Activated T-helper 17 cell treated with anti-CD3 and anti-CD28 coated beads, Interleukin-2, amount 50 U/mL, for 72 hours (primary cell): ENCODE results near the gene RCOR1. TPM values are rescaled to one million over a fixed set of nuclear protein-coding genes. Genes with fewer than 3 reads are reported as not detected.
"Not testable (repeated sequence)": the region's sequence is repeated elsewhere in the genome, so short reads cannot be mapped to it uniquely, and the experiment has no call there.

Source experiments
- ATAC-seq: fragments of 150-1000 bp; cut with Tn5 transposase; replicated peaks from 2 replicates; pipeline ENCODE4 v1.10.0; 2021; ENCODE audit warnings: mild to moderate bottlenecking, moderate library complexity
- H3K27ac Mint-ChIP-seq: one replicate; pipeline ENCODE4 v1.8.0; 2022; ENCODE audit warnings: mixed read lengths
- H3K27me3 Mint-ChIP-seq: one replicate; pipeline ENCODE4 v1.8.0; 2022; ENCODE audit warnings: mixed read lengths
- H3K36me3 Mint-ChIP-seq: one replicate; pipeline ENCODE4 v1.8.0; 2022; ENCODE audit warnings: low read depth, mild to moderate bottlenecking, mixed read lengths
- H3K4me1 Mint-ChIP-seq: one replicate; pipeline ENCODE4 v1.8.0; 2022; ENCODE audit warnings: mixed read lengths
- H3K4me3 Mint-ChIP-seq: one replicate; pipeline ENCODE4 v1.8.0; 2022; ENCODE audit warnings: mild to moderate bottlenecking, mixed read lengths
- H3K9me3 Mint-ChIP-seq: one replicate; pipeline ENCODE4 v1.8.0; 2022; ENCODE audit warnings: mixed read lengths
- total RNA-seq, 2 donors: library from RNA; stranded (reverse); gene quantifications; one replicate each; pipeline ENCODE4 v1.2.3, GENCODE V29; 2022

The RCOR1 gene
- total RNA-seq, 2 donors from 2014 or later = 16.4 to 23.6 TPM

- Mint-ChIP-seq H3K9me3 (no peaks in the 10 kb centered on the region), H3K4me3 (no peak overlapping the region), H3K4me1 (peaks cover 5% of the 10 kb centered on the region), H3K36me3 (no peaks in the 10 kb centered on the region), H3K27ac (no peak overlapping the region), H3K27me3 (no peaks in the 10 kb centered on the region)
- ATAC-seq = no peak
Measured at GRCh38 chr14:102752239-102752847, 159.9 kb downstream of the RCOR1 start.

DNA sequence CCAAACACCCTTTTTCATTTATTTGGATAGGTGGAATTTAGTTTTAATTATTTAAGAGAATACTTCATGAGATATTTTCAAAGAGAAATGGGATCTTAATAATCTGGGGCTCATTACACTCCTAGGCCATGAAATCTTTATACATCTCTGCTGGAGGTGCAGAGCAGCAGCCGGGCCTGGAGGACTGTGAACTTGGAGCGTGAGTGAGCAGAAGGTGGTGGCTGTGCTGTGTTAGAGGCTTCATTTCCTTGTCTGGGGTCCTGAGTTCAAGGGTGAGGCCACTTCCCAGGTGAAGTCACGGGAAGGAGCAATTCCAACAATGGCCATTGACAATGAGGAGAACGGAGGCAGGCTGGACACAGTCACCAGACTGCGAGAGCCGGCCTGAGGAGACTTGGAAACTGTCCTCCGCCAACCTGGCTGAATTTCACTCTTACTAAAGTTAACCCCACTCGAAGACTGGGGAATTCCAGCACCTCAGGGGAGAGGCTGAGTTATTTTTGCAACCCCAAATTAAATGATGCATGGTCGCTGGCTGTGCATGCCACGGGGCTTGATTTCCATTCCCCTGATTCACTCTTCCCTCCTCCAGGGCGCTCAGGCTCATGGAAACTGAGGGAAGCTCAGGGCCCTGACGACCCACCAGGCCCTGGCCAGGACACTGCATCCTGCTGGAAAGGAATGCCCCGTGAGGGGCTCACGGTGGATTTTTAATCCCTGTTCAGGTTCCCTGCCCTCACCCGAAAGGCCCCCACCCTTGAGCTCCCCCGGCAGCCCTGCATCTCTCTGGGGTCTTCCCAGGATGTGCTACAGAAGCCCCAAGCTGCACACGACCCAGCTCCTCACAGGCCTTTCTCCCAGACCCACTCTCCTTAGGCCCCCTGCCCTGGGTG lies 162.2 kb downstream of the RCOR1 start:
- no peaks in the 10 kb centered on the region for H3K9me3 Mint-ChIP-seq
- H3K36me3 Mint-ChIP-seq = no peaks in the 10 kb centered on the region

DNA sequence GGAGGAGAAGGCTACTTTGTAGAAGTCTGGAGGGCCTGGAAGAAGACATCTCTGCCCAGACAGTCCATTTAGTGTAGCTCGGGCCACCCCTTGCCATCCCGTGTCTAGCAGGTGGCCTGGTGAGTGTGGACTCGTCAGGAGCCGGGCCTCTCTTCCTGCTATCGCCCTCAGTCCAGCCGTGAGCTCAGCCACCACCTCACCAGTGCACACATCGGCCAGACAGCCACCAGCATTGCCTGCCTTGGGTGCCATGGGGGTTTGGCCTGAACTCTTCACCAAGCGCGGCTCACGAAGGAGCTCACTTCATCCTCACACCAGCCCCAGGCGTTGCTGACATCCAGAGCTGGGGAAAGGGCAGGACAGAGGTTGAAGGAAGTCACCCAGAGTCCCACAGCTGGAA lies 165.2 kb downstream of the RCOR1 start:
- H3K36me3 Mint-ChIP-seq = no peaks in the 10 kb centered on the region
- no peak overlapping the region for H3K4me3 Mint-ChIP-seq
- no peak for ATAC-seq
- H3K27me3 Mint-ChIP-seq = no peaks in the 10 kb centered on the region
- peaks cover 5% of the 10 kb centered on the region for H3K4me1 Mint-ChIP-seq
- H3K9me3 Mint-ChIP-seq = no peaks in the 10 kb centered on the region
- no peak overlapping the region for H3K27ac Mint-ChIP-seq

More for the DNA sequence above, 162.2 kb downstream of the RCOR1 start:
- H3K4me1 Mint-ChIP-seq = peaks cover 5% of the 10 kb centered on the region
- ATAC-seq = peak; percentile 52
- H3K27me3 Mint-ChIP-seq = no peaks in the 10 kb centered on the region
- peak overlapping the region; percentile 62 for H3K27ac Mint-ChIP-seq
- no peak overlapping the region for H3K4me3 Mint-ChIP-seq

DNA sequence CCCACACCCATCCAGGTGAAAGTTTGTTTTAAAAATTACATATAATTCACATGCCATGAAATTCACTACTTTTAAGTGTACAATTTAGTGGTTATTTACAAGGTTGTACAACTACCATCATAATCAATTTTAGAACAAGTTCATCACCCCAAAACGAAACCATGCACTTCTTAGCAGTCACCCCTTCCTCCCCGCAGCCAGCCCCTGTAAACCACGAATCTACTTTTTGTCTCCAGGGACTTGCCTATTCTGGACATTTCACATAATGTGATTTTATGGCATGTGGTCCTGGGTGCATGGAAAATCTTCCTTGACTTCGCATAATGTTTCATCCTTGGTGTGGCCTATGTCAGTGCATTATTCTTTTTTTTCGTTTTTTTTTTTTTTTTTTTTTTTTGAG lies 165.6 kb downstream of the RCOR1 start:
- Mint-ChIP-seq H3K36me3 (no peaks in the 10 kb centered on the region), H3K4me1 (peaks cover 5% of the 10 kb centered on the region), H3K27me3 (no peaks in the 10 kb centered on the region), H3K4me3 (no peak overlapping the region), H3K27ac (no peak overlapping the region), H3K9me3 (no peaks in the 10 kb centered on the region)
- no peak for ATAC-seq

- no peaks in the 10 kb centered on the region for H3K27me3 Mint-ChIP-seq
Measured at GRCh38 chr14:102759456-102760187, 167.2 kb downstream of the RCOR1 start.

DNA sequence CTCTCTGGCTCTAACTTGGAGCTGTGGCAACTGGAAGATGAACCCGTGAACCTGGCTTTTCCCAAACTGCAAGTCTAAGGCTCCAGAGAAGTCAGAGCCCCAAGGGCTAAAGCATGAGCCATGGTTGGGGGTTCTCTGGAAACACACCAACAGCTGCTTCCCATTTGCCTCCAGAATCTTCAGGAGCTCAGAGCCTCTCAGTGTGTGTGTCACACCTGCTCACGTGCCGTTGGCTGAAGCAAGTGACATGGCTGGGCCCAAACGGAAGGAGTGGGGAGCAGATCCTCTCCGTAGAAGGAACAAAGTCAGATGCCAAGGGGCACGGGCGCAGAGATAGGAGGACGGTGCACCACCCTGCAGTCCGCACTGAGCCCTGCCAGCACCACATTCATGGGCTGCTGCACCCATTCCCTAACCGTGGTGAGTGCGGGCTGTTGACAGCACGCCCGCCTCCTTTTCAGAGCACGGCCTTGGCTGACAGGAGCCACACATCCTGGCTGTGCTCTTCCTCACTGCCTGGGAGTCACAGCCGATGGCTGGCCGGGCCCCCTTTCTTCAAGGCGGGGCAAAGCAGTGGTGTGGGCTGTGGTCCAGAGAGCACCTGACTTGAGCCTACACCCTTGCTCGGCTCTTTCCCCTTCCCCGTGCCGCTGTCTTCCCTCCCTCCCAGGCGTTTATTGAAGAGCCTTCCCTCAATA lies 168.2 kb downstream of the RCOR1 start:
- no peaks in the 10 kb centered on the region for H3K4me1 Mint-ChIP-seq
- no peaks in the 10 kb centered on the region for H3K27me3 Mint-ChIP-seq
- no peak overlapping the region for H3K27ac Mint-ChIP-seq
- no peaks in the 10 kb centered on the region for H3K9me3 Mint-ChIP-seq
- H3K4me3 Mint-ChIP-seq = no peak overlapping the region
- no peaks in the 10 kb centered on the region for H3K36me3 Mint-ChIP-seq
- ATAC-seq = no peak

More at GRCh38 chr14:102759456-102760187, 167.2 kb downstream of the RCOR1 start:
- Mint-ChIP-seq H3K4me3 (no peak overlapping the region), H3K27ac (no peak overlapping the region), H3K4me1 (no peaks in the 10 kb centered on the region), H3K9me3 (no peaks in the 10 kb centered on the region), H3K36me3 (no peaks in the 10 kb centered on the region)
- no peak for ATAC-seq

GRCh38 chr14:102761206-102761605 lies 168.8 kb downstream of the RCOR1 start:
- H3K9me3 Mint-ChIP-seq = no peaks in the 10 kb centered on the region
- no peak for ATAC-seq
- H3K36me3 Mint-ChIP-seq = no peaks in the 10 kb centered on the region
- no peaks in the 10 kb centered on the region for H3K27me3 Mint-ChIP-seq
- H3K27ac Mint-ChIP-seq = no peak overlapping the region
- no peaks in the 10 kb centered on the region for H3K4me1 Mint-ChIP-seq
- no peak overlapping the region for H3K4me3 Mint-ChIP-seq

GRCh38 chr14:102764220-102764671 lies 171.8 kb downstream of the RCOR1 start:
- Mint-ChIP-seq H3K9me3 (no peaks in the 10 kb centered on the region), H3K27me3 (no peaks in the 10 kb centered on the region), H3K36me3 (no peaks in the 10 kb centered on the region), H3K4me3 (no peak overlapping the region), H3K4me1 (no peaks in the 10 kb centered on the region), H3K27ac (no peak overlapping the region)
- peak; percentile 77 for ATAC-seq

DNA sequence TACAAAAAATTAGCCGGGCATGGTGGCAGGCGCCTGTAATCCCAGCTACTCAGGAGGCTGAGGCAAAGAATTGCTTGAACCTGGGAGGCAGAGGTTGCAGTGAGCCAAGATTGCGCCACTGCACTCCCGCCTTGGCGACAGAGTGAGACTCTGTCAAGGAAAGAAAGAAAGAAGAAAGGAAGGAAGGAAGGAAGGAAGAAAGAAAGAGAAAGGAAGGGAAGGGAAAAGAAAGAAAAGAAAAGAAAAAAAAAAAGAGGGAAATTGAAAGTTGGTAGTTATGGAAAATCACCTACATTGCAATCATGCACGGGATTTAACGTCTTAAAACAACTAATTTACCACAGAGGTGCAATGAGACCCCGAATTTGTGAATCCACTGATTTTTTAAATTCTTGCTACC lies 173.3 kb downstream of the RCOR1 start:
- H3K9me3 Mint-ChIP-seq, H3K27me3 Mint-ChIP-seq, H3K4me3 Mint-ChIP-seq, H3K4me1 Mint-ChIP-seq, ATAC-seq, H3K27ac Mint-ChIP-seq, H3K36me3 Mint-ChIP-seq: not testable (repeated sequence)

GRCh38 chr14:102768223-102769048 lies 176.0 kb downstream of the RCOR1 start:
- Mint-ChIP-seq H3K4me1 (peaks cover 3% of the 10 kb centered on the region), H3K9me3 (no peaks in the 10 kb centered on the region), H3K4me3 (no peak overlapping the region), H3K27me3 (no peaks in the 10 kb centered on the region), H3K36me3 (no peaks in the 10 kb centered on the region), H3K27ac (peak overlapping the region; percentile 48)
- ATAC-seq = peak; percentile 66

GRCh38 chr14:102769049-102769327 lies 176.5 kb downstream of the RCOR1 start:
- no peak overlapping the region for H3K4me3 Mint-ChIP-seq
- H3K36me3 Mint-ChIP-seq = no peaks in the 10 kb centered on the region
- H3K9me3 Mint-ChIP-seq = no peaks in the 10 kb centered on the region
- H3K27ac Mint-ChIP-seq = no peak overlapping the region
- H3K27me3 Mint-ChIP-seq = no peaks in the 10 kb centered on the region
- ATAC-seq = no peak
- peaks cover 3% of the 10 kb centered on the region for H3K4me1 Mint-ChIP-seq

- H3K4me1 Mint-ChIP-seq = peaks cover 8% of the 10 kb centered on the region
- H3K27ac Mint-ChIP-seq = no peak overlapping the region
- no peaks in the 10 kb centered on the region for H3K27me3 Mint-ChIP-seq
- ATAC-seq = no peak
- H3K9me3 Mint-ChIP-seq = no peaks in the 10 kb centered on the region
- H3K36me3 Mint-ChIP-seq = no peaks in the 10 kb centered on the region
- H3K4me3 Mint-ChIP-seq = no peak overlapping the region
Measured at GRCh38 chr14:102770147-102771123, 178.0 kb downstream of the RCOR1 start.

DNA sequence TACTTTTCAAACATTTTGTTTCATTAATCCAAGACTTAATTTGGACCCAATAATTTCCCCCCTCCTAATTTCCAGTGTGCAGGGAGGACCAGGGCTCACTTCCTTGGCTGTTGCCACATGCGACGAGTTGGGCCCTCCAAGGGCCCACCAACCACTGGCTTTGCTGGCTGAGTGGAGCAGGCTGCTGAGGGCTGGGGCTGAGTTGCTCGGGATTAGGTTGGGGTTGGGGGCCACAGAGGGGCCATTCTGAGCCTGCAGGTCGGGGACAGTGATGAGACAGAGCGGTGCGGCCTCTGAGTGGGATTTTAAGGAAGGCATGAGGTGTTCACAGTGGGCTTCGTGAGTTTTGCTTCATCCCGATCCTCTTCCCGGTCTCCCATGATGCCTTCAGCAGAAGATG lies 178.7 kb downstream of the RCOR1 start:
- Mint-ChIP-seq H3K4me1 (peaks cover 11% of the 10 kb centered on the region), H3K27me3 (no peaks in the 10 kb centered on the region), H3K4me3 (no peak overlapping the region), H3K27ac (no peak overlapping the region), H3K9me3 (no peaks in the 10 kb centered on the region), H3K36me3 (peaks cover under 1% of the 10 kb centered on the region)
- ATAC-seq = no peak
